Inflammatory macrophage treated with lipopolysaccharide for 4 hours (primary cell): ENCODE data around the gene PCBP3.

Experiments
- DNase-seq: peaks from one replicate; pipeline ENCODE4 v3.0.0-alpha.2; 2020

Gene PCBP3

DNA sequence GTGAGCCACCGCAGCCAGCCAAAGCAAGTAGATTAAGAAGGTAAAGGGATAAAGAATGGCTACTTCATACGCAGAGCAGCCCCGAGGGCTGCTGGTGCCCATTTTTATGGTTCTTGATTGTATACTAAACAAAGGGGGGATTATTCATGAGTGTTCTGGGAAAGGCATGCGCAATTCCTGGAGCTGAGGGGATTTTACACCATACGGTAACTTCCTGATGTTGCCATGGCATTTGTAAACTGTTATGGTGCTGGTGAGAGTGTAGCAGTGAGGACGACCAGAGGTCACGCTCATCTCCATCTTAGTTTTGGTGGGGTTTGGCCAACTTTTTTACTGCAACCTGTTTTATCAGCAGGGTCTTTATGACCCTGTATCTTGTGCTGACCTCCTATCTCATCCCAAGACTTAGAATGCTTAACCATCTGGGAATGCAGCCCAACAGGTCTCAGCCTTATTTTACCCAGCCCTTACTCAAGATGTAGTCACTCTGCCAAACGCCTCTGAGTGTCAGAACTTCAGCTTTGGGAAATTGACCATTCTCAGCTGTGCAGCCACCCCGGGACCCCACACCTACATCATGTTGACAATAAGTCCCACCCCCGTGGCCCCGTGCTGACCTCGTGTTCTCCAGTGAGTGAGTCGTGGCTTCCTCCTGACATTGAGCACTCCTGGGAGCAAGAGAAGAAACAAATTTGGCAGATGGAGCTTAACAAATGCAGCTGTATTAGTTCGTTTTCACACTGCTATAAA is 188.6 kb downstream of the PCBP3 start:
- DNase-seq = no peak

GRCh38 chr21:45832741-45833235 is 189.3 kb downstream of the PCBP3 start:
- peak; percentile 9 for DNase-seq

GRCh38 chr21:45833414-45833813 is 189.9 kb downstream of the PCBP3 start:
- no peak for DNase-seq

GRCh38 chr21:45834026-45834715 is 190.6 kb downstream of the PCBP3 start:
- no peak for DNase-seq

DNA sequence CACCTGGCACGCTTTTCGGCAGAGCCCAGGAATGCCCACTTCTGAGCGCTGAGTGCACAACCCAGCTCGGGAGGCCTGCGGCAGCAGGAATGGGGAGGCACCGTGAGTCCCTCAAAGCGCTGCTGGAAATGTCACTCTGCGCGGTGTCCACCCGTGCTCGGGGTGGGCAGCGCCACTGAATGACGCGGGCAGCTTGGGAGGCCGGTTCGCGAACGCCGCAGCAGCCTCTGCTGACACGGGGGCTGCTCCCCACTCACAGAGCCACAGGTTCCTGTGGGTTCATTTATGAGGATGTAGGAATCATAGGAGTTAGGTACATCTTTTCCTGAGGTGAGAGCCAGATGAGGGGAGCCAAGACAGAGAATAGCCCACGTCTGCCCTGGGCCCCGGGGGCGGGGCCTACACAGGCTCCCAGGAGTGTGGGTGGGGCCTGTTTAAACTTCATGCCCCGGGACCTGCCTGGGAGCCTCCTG is 191.3 kb downstream of the PCBP3 start:
- DNase-seq = no peak

GRCh38 chr21:45835301-45836267 is 192.1 kb downstream of the PCBP3 start:
- no peak for DNase-seq

DNA sequence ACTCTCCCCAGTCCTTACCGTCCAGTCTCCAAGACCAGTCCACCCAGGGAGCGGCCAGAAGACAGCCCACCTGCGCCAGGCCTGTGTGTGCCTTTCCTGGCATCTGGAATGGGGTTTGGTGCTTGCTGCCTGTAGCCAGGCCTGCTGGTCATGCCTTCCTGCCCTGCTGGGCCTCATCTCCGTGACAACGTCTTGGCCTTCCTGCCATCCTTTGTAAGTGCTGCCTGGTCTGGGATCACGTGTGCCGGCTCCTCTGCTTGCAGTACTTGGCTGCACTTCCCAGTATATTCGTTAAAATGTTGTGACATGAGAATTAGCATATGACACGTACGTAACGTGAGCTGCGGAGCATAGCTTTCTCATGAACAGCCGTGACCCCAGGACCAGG is 192.7 kb downstream of the PCBP3 start:
- DNase-seq = no peak

- no peak for DNase-seq
These were observed 193.5 kb downstream of the PCBP3 start for GRCh38 chr21:45836694-45837670.

- no peak for DNase-seq
These were observed 194.4 kb downstream of the PCBP3 start for GRCh38 chr21:45837936-45838335.

GRCh38 chr21:45838634-45839033 is 195.1 kb downstream of the PCBP3 start:
- no peak for DNase-seq

GRCh38 chr21:45839274-45839673 is 195.7 kb downstream of the PCBP3 start:
- DNase-seq = no peak

DNA sequence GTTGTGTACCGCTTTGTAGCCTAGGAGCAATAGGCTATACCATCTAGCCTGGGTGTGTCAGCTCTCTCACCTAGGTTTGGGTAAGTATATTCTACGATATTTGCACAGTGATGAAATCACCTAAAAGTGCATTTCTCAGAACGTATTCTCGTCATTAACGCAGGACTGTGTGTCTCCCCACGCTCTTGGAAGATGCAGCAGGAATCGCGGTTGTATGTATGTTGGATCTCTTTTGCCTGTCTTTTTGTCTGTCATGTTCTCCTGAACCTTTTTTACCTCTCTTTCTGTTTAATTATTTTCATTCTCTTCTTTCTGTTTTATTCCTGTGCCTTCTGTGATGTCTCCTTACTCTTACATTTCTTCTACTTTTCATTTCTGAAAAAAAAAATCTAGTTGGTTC is 197.5 kb downstream of the PCBP3 start:
- DNase-seq = no peak

DNA sequence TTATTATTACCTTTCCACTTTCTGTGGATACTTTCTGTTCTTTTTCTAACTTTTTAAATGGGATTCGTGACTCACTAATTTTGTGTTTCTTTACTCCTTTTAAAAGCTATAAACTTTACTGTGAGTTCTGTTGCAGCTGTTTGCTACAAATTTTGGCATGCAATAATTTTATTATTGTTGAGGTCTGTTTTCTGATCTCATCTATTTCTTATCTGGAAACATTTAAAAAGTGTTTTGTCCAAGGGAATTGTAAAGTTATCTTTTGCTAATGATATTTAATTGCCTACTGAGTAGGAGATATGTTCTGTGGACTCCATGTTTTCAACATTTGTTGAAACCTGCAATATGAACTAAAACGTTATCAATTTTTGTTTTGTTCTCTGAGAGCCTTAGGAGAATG is 199.9 kb downstream of the PCBP3 start:
- DNase-seq = no peak

- no peak for DNase-seq
These were observed 200.7 kb downstream of the PCBP3 start for GRCh38 chr21:45844181-45844580.

- no peak for DNase-seq
These were observed 201.7 kb downstream of the PCBP3 start for GRCh38 chr21:45845063-45845769.

- DNase-seq = no peak
These were observed 202.2 kb downstream of the PCBP3 start for GRCh38 chr21:45845770-45846090.

GRCh38 chr21:45846373-45847160 is 203.0 kb downstream of the PCBP3 start:
- no peak for DNase-seq

DNA sequence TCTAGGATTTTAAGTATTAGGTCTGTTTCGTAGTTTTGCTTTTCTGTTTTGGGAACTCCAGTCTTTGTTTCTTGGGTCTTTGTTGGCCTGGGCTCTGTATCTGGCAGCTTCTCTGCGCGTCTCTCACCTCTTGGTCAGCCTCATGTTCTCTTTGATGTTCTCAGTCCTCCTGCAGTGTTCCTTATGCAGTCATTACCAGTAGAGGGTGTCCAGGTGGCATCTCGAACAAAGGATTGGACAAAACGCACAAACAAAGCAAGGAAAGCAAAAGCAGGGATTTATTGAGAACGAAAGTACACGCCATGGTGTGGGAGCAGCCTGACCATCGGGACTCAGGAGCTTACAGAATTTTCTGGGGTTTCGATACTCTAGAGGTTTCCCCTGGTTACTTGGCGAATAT is 204.3 kb downstream of the PCBP3 start:
- no peak for DNase-seq

GRCh38 chr21:45848331-45848730 is 204.8 kb downstream of the PCBP3 start:
- DNase-seq = no peak

GRCh38 chr21:45848805-45849204 is 205.3 kb downstream of the PCBP3 start:
- no peak for DNase-seq
